ENCODE data around the gene SRSF3.

Gene SRSF3

GRCh38 chr6:36636687-36637418, 42.7 kb downstream of the SRSF3 start:
- Histone ChIP-seq H3K4me3 (ENCODE audit: low read depth, low read length) (no peak overlapping the region), H3K9me3 (ENCODE audit: control insufficient read depth, insufficient read depth, low read depth, low read length) (no peaks in the 10 kb centered on the region), H3K36me3 (ENCODE audit: control insufficient read depth, insufficient read depth, low read length) (no peaks in the 10 kb centered on the region), H3K27ac (ENCODE audit: low read depth, low read length) (no peak overlapping the region), H3K4me1 (ENCODE audit: control insufficient read depth, insufficient read depth, low read length) (peaks cover 5% of the 10 kb centered on the region; the same call in 1 of the 2 replicates), H3K9ac (ENCODE audit: low read length) (no peak overlapping the region), H3K27me3 (ENCODE audit: control insufficient read depth, insufficient read depth, low read length) (no peaks in the 10 kb centered on the region)

GRCh38 chr6:36638579-36638978, 44.4 kb downstream of the SRSF3 start:
- Histone ChIP-seq H3K9me3 (ENCODE audit: control insufficient read depth, insufficient read depth, low read depth, low read length) (no peaks in the 10 kb centered on the region), H3K9ac (ENCODE audit: low read length) (no peak overlapping the region), H3K4me3 (ENCODE audit: low read depth, low read length) (no peak overlapping the region), H3K4me1 (ENCODE audit: control insufficient read depth, insufficient read depth, low read length) (peaks cover 9% of the 10 kb centered on the region; the same call in 1 of the 2 replicates), H3K27me3 (ENCODE audit: control insufficient read depth, insufficient read depth, low read length) (no peaks in the 10 kb centered on the region), H3K27ac (ENCODE audit: low read depth, low read length) (no peak overlapping the region), H3K36me3 (ENCODE audit: control insufficient read depth, insufficient read depth, low read length) (no peaks in the 10 kb centered on the region)

- H3K27me3 ChIP-seq (ENCODE audit: control insufficient read depth, insufficient read depth, low read length), result no peaks in the 10 kb centered on the region
- H3K9ac ChIP-seq (ENCODE audit: low read length), result no peak overlapping the region
- H3K9me3 ChIP-seq (ENCODE audit: control insufficient read depth, insufficient read depth, low read depth, low read length), result no peaks in the 10 kb centered on the region
- peaks cover 13% of the 10 kb centered on the region; the same call in 1 of the 2 replicates for H3K4me1 ChIP-seq (ENCODE audit: control insufficient read depth, insufficient read depth, low read length)
- no peak overlapping the region for H3K27ac ChIP-seq (ENCODE audit: low read depth, low read length)
- H3K4me3 ChIP-seq (ENCODE audit: low read depth, low read length), result no peak overlapping the region
- H3K36me3 ChIP-seq (ENCODE audit: control insufficient read depth, insufficient read depth, low read length), result no peaks in the 10 kb centered on the region
Measured at GRCh38 chr6:36639171-36639808, 45.1 kb downstream of the SRSF3 start.

GRCh38 chr6:36641543-36641942, 47.4 kb downstream of the SRSF3 start:
- Histone ChIP-seq H3K9ac (ENCODE audit: low read length) (no peak overlapping the region), H3K9me3 (ENCODE audit: control insufficient read depth, insufficient read depth, low read depth, low read length) (no peaks in the 10 kb centered on the region), H3K27me3 (ENCODE audit: control insufficient read depth, insufficient read depth, low read length) (no peaks in the 10 kb centered on the region), H3K4me1 (ENCODE audit: control insufficient read depth, insufficient read depth, low read length) (peaks cover 11% of the 10 kb centered on the region; the same call in 1 of the 2 replicates), H3K36me3 (ENCODE audit: control insufficient read depth, insufficient read depth, low read length) (no peaks in the 10 kb centered on the region), H3K4me3 (ENCODE audit: low read depth, low read length) (no peak overlapping the region), H3K27ac (ENCODE audit: low read depth, low read length) (no peak overlapping the region)

GRCh38 chr6:36642913-36643817, 49.0 kb downstream of the SRSF3 start:
- no peaks in the 10 kb centered on the region for H3K36me3 ChIP-seq (ENCODE audit: control insufficient read depth, insufficient read depth, low read length)
- H3K4me1 ChIP-seq (ENCODE audit: control insufficient read depth, insufficient read depth, low read length), result peaks cover 11% of the 10 kb centered on the region; the same call in 1 of the 2 replicates
- no peaks in the 10 kb centered on the region for H3K9me3 ChIP-seq (ENCODE audit: control insufficient read depth, insufficient read depth, low read depth, low read length)
- no peak overlapping the region for H3K4me3 ChIP-seq (ENCODE audit: low read depth, low read length)
- no peak overlapping the region for H3K27ac ChIP-seq (ENCODE audit: low read depth, low read length)
- H3K27me3 ChIP-seq (ENCODE audit: control insufficient read depth, insufficient read depth, low read length), result no peaks in the 10 kb centered on the region
- no peak overlapping the region for H3K9ac ChIP-seq (ENCODE audit: low read length)

GRCh38 chr6:36643977-36644376, 49.8 kb downstream of the SRSF3 start:
- no peaks in the 10 kb centered on the region for H3K36me3 ChIP-seq (ENCODE audit: control insufficient read depth, insufficient read depth, low read length)
- no peaks in the 10 kb centered on the region for H3K27me3 ChIP-seq (ENCODE audit: control insufficient read depth, insufficient read depth, low read length)
- peaks cover 11% of the 10 kb centered on the region; the same call in 1 of the 2 replicates for H3K4me1 ChIP-seq (ENCODE audit: control insufficient read depth, insufficient read depth, low read length)
- no peak overlapping the region for H3K9ac ChIP-seq (ENCODE audit: low read length)
- H3K9me3 ChIP-seq (ENCODE audit: control insufficient read depth, insufficient read depth, low read depth, low read length), result no peaks in the 10 kb centered on the region
- no peak overlapping the region for H3K4me3 ChIP-seq (ENCODE audit: low read depth, low read length)
- no peak overlapping the region for H3K27ac ChIP-seq (ENCODE audit: low read depth, low read length)

- Histone ChIP-seq H3K27me3 (ENCODE audit: control insufficient read depth, insufficient read depth, low read length) (no peaks in the 10 kb centered on the region), H3K4me3 (ENCODE audit: low read depth, low read length) (no peak overlapping the region), H3K9me3 (ENCODE audit: control insufficient read depth, insufficient read depth, low read depth, low read length) (no peaks in the 10 kb centered on the region), H3K36me3 (ENCODE audit: control insufficient read depth, insufficient read depth, low read length) (no peaks in the 10 kb centered on the region), H3K9ac (ENCODE audit: low read length) (no peak overlapping the region), H3K27ac (ENCODE audit: low read depth, low read length) (no peak overlapping the region), H3K4me1 (ENCODE audit: control insufficient read depth, insufficient read depth, low read length) (peaks cover 19% of the 10 kb centered on the region)
Measured at GRCh38 chr6:36649086-36649485, 54.9 kb downstream of the SRSF3 start.

- H3K9me3 ChIP-seq (ENCODE audit: control insufficient read depth, insufficient read depth, low read depth, low read length), result no peaks in the 10 kb centered on the region
- no peak overlapping the region for H3K9ac ChIP-seq (ENCODE audit: low read length)
- peaks cover 19% of the 10 kb centered on the region for H3K4me1 ChIP-seq (ENCODE audit: control insufficient read depth, insufficient read depth, low read length)
- no peak overlapping the region for H3K4me3 ChIP-seq (ENCODE audit: low read depth, low read length)
- no peaks in the 10 kb centered on the region for H3K27me3 ChIP-seq (ENCODE audit: control insufficient read depth, insufficient read depth, low read length)
- H3K27ac ChIP-seq (ENCODE audit: low read depth, low read length), result no peak overlapping the region
- no peaks in the 10 kb centered on the region for H3K36me3 ChIP-seq (ENCODE audit: control insufficient read depth, insufficient read depth, low read length)
Measured at GRCh38 chr6:36649701-36650484, 55.7 kb downstream of the SRSF3 start.

GRCh38 chr6:36650848-36651478, 56.8 kb downstream of the SRSF3 start:
- Histone ChIP-seq H3K9ac (ENCODE audit: low read length) (no peak overlapping the region), H3K4me1 (ENCODE audit: control insufficient read depth, insufficient read depth, low read length) (peaks cover 19% of the 10 kb centered on the region), H3K36me3 (ENCODE audit: control insufficient read depth, insufficient read depth, low read length) (no peaks in the 10 kb centered on the region), H3K4me3 (ENCODE audit: low read depth, low read length) (no peak overlapping the region), H3K9me3 (ENCODE audit: control insufficient read depth, insufficient read depth, low read depth, low read length) (no peaks in the 10 kb centered on the region), H3K27ac (ENCODE audit: low read depth, low read length) (no peak overlapping the region), H3K27me3 (ENCODE audit: control insufficient read depth, insufficient read depth, low read length) (no peaks in the 10 kb centered on the region)

Data from HUES6 (cell line).